Activated naive CD8-positive, alpha-beta T cell (primary cell): ENCODE measurements around the gene C20orf202.

Experiments used
- H3K27ac Mint-ChIP-seq: one replicate; pipeline ENCODE4 v1.8.0; 2021; ENCODE audit warnings: mixed read lengths
- H3K27me3 Mint-ChIP-seq: one replicate; pipeline ENCODE4 v1.8.0; 2021; ENCODE audit warnings: mixed read lengths
- H3K36me3 Mint-ChIP-seq: one replicate; pipeline ENCODE4 v1.8.0; 2021; ENCODE audit warnings: mixed read lengths
- H3K4me1 Mint-ChIP-seq: one replicate; pipeline ENCODE4 v1.8.0; 2021; ENCODE audit warnings: low read depth, mixed read lengths
- H3K4me3 Mint-ChIP-seq: one replicate; pipeline ENCODE4 v1.8.0; 2021; ENCODE audit warnings: mild to moderate bottlenecking, mixed read lengths
- H3K9me3 Mint-ChIP-seq: one replicate; pipeline ENCODE4 v1.8.0; 2021; ENCODE audit warnings: low read depth, mixed read lengths

The C20orf202 gene

GRCh38 chr20:1174787-1175186 lies 28.5 kb upstream of the C20orf202 start:
- no peaks in the 10 kb centered on the region for H3K9me3 Mint-ChIP-seq
- no peaks in the 10 kb centered on the region for H3K27me3 Mint-ChIP-seq
- H3K27ac Mint-ChIP-seq = no peak overlapping the region
- no peaks in the 10 kb centered on the region for H3K4me1 Mint-ChIP-seq
- H3K4me3 Mint-ChIP-seq = no peak overlapping the region
- H3K36me3 Mint-ChIP-seq = peaks cover 24% of the 10 kb centered on the region

GRCh38 chr20:1177680-1178079 lies 25.6 kb upstream of the C20orf202 start:
- H3K36me3 Mint-ChIP-seq = peaks cover 11% of the 10 kb centered on the region
- H3K27me3 Mint-ChIP-seq = peaks cover 1% of the 10 kb centered on the region
- no peaks in the 10 kb centered on the region for H3K4me1 Mint-ChIP-seq
- no peak overlapping the region for H3K4me3 Mint-ChIP-seq
- no peaks in the 10 kb centered on the region for H3K9me3 Mint-ChIP-seq
- H3K27ac Mint-ChIP-seq = no peak overlapping the region

DNA sequence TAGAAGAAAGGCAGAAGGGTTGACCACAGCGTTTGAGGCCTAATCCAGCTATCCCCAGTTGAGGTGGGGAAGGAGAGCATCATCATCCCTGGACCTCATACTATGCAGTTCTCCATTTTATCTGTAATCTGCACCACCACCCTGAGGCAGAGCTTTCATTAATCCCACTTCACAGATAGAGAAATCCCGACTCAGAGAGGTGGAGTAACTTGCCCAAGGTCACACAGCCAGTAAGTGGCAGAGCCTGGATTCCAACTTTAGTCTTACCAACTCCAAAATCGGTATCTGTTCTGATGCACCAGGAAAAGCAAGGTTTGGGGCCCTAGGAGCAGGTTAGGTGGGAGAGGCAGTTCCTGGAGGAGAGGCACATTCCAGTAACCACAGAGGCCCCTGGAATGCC lies 25.2 kb upstream of the C20orf202 start:
- Mint-ChIP-seq H3K4me3 (no peak overlapping the region), H3K36me3 (peaks cover 9% of the 10 kb centered on the region), H3K9me3 (no peaks in the 10 kb centered on the region), H3K27me3 (peaks cover 1% of the 10 kb centered on the region), H3K27ac (no peak overlapping the region), H3K4me1 (no peaks in the 10 kb centered on the region)

DNA sequence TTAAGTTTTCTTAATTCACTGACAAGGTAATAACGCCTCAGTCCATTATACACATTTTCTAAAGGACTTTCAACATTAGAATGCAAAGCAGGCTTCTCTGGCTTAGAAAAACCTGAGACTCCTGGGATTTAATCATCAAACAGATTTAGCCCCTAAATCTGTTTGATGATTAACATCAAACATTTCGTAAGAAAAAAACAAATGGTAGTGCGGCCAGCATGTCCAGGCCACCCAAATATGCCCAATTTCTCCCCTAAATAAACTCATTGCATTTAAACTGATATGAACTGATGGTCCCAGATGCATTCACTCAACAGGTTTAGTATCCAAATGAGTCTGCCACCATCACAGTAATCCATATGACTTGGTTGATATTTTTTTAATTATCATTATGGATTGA lies 24.6 kb upstream of the C20orf202 start:
- no peak overlapping the region for H3K27ac Mint-ChIP-seq
- H3K36me3 Mint-ChIP-seq = peaks cover 9% of the 10 kb centered on the region
- no peaks in the 10 kb centered on the region for H3K9me3 Mint-ChIP-seq
- peaks cover 3% of the 10 kb centered on the region for H3K27me3 Mint-ChIP-seq
- H3K4me3 Mint-ChIP-seq = no peak overlapping the region
- H3K4me1 Mint-ChIP-seq = no peaks in the 10 kb centered on the region

DNA sequence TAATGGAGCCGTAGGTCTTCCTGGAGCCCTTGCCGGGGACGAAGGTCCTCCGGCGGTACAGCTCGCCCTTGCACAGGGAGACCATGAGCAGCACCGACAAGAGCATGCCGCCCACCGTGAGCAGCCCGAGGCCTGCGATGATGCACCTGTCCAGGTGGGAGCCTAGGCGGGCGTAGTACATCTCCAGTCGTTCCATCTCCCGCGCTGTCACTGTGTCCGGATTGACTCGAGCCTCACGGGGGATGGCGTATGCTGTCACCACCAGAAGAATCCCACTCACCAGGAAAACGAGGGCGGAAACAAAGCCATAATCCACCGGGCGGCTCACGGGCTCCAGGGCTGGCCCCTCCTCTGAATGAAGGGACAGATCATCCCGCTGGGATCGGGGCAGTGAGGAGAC lies 22.3 kb upstream of the C20orf202 start:
- no peaks in the 10 kb centered on the region for H3K9me3 Mint-ChIP-seq
- peaks cover 4% of the 10 kb centered on the region for H3K36me3 Mint-ChIP-seq
- H3K27me3 Mint-ChIP-seq = peaks cover 12% of the 10 kb centered on the region
- no peak overlapping the region for H3K4me3 Mint-ChIP-seq
- peaks cover 7% of the 10 kb centered on the region for H3K4me1 Mint-ChIP-seq
- H3K27ac Mint-ChIP-seq = no peak overlapping the region

DNA sequence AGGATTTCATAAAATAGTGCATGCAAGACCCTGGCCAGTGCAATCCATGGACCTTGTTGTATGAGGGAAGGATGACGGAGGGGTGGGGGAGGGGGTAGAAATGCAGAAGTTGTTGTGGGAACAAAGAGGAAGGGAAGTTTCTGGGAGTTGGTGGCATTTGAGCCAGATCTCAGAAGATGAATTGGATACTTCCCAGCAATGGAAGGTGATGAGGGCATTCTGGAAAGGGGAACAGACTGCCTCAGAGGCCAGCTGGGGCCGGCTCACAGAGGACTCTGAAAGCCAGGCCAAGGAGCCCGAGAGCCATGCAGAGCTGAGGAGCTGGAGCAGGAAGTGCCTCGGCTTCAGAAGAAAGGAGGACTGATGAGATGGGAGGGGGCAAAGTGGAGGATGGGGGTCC lies 21.1 kb upstream of the C20orf202 start:
- Mint-ChIP-seq H3K36me3 (peaks cover under 1% of the 10 kb centered on the region), H3K27ac (no peak overlapping the region), H3K9me3 (no peaks in the 10 kb centered on the region), H3K4me1 (peaks cover 7% of the 10 kb centered on the region), H3K27me3 (peaks cover 12% of the 10 kb centered on the region), H3K4me3 (no peak overlapping the region)

GRCh38 chr20:1183153-1183552 lies 20.1 kb upstream of the C20orf202 start:
- Mint-ChIP-seq H3K4me3 (peak overlapping the region; percentile 39), H3K27ac (no peak overlapping the region), H3K4me1 (peaks cover 7% of the 10 kb centered on the region), H3K36me3 (no peaks in the 10 kb centered on the region), H3K9me3 (no peaks in the 10 kb centered on the region), H3K27me3 (peaks cover 12% of the 10 kb centered on the region)

GRCh38 chr20:1184260-1184637 lies 19.0 kb upstream of the C20orf202 start:
- Mint-ChIP-seq H3K27me3 (peaks cover 12% of the 10 kb centered on the region), H3K27ac (peak overlapping the region; percentile 11), H3K4me3 (peak overlapping the region; percentile 80), H3K9me3 (no peaks in the 10 kb centered on the region), H3K36me3 (no peaks in the 10 kb centered on the region), H3K4me1 (peaks cover 7% of the 10 kb centered on the region)

GRCh38 chr20:1184638-1185315 lies 18.5 kb upstream of the C20orf202 start, which contains the start of gene TMEM74B:
TSS of gene TMEM74B (minus strand) at chr20:1184981. CDS start at chr20:1183801, 1,180 bp downstream.
- H3K9me3 Mint-ChIP-seq = no peaks in the 10 kb centered on the region
- peaks cover 7% of the 10 kb centered on the region for H3K4me1 Mint-ChIP-seq
- H3K27ac Mint-ChIP-seq = peak within 1 kb of the TSS; percentile 11
- H3K4me3 Mint-ChIP-seq = peak within 1 kb of the TSS; percentile 81
- peaks cover 12% of the 10 kb centered on the region for H3K27me3 Mint-ChIP-seq
- no peaks in the 10 kb centered on the region for H3K36me3 Mint-ChIP-seq

DNA sequence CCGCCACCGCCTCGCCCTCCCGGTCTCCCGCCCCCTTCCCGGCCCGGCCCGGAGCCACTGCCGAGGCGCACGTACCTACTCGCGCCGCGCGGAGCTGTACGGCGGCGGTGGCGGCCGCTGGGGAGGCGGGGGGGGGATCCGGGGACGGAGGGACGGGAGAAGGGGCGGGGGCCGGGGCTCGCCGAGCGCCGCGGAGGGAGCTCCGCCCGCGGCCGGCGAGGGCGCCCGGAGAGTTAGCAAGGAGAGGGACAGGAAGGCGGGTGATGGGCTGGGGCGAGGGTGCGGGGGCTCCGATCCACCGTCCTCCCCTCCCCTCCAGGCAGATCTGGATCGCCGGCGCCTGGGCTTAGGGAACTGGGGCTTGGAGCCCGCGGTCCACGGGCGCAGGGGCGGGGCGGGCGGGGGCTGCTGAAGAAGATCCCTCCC lies 17.9 kb upstream of the C20orf202 start:
- Mint-ChIP-seq H3K4me1 (peaks cover 7% of the 10 kb centered on the region), H3K27ac (no peak overlapping the region), H3K4me3 (no peak overlapping the region), H3K27me3 (peaks cover 12% of the 10 kb centered on the region), H3K36me3 (no peaks in the 10 kb centered on the region), H3K9me3 (no peaks in the 10 kb centered on the region)

- no peaks in the 10 kb centered on the region for H3K9me3 Mint-ChIP-seq
- H3K36me3 Mint-ChIP-seq = no peaks in the 10 kb centered on the region
- H3K4me1 Mint-ChIP-seq = peaks cover 7% of the 10 kb centered on the region
- H3K27ac Mint-ChIP-seq = no peak overlapping the region
- H3K4me3 Mint-ChIP-seq = peak overlapping the region; percentile 81
- H3K27me3 Mint-ChIP-seq = peaks cover 12% of the 10 kb centered on the region
These were observed 17.4 kb upstream of the C20orf202 start for GRCh38 chr20:1185790-1186334.

- H3K27ac Mint-ChIP-seq = no peak overlapping the region
- H3K9me3 Mint-ChIP-seq = no peaks in the 10 kb centered on the region
- H3K27me3 Mint-ChIP-seq = peaks cover 12% of the 10 kb centered on the region
- H3K4me1 Mint-ChIP-seq = peaks cover 7% of the 10 kb centered on the region
- H3K36me3 Mint-ChIP-seq = no peaks in the 10 kb centered on the region
- peak overlapping the region; percentile 81 for H3K4me3 Mint-ChIP-seq
These were observed 16.8 kb upstream of the C20orf202 start for GRCh38 chr20:1186367-1186991.

DNA sequence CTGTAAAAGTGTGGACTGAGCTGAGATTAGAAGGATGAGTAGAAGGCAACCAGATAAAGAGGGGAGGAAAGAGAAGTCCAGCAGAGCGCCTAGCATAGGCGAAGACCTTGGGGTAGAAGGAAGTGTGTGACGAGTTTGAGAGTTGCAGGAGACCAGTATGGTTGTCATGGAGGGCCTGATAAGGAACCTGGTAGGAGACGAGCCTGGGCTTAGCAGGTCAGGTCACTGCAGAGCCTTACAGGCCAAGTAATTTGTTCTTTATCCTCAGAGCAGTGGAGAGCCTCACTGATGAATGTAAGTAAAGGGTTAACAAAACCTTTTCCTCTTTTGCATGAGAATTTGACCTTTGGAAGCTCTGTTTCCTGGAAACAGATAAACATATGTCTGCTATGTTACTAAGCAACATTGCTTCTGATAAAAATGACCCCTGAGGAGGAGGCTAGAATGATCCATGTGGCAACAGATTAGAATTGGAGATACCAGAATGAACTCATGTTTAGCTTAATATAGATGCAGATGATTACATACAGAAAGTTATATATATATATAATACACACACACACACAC lies 15.6 kb upstream of the C20orf202 start:
- H3K27me3 Mint-ChIP-seq = peaks cover 10% of the 10 kb centered on the region
- no peak overlapping the region for H3K4me3 Mint-ChIP-seq
- no peak overlapping the region for H3K27ac Mint-ChIP-seq
- peaks cover 7% of the 10 kb centered on the region for H3K4me1 Mint-ChIP-seq
- no peaks in the 10 kb centered on the region for H3K9me3 Mint-ChIP-seq
- no peaks in the 10 kb centered on the region for H3K36me3 Mint-ChIP-seq

DNA sequence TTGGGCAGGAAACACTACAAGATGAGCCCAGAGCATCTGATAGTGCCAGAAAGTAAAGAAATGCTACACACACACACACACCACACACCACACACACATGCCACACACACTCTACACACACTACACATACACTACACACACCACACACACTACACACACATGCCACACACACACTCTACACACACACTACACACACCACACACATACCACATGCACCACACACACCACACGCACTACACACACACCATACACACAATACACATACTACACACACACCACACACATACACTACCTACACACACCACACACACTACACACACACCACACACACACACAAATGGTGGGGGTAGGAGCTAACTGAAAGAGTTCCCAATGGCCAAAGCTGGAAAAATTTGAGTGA lies 14.9 kb upstream of the C20orf202 start:
- Mint-ChIP-seq H3K36me3 (no peaks in the 10 kb centered on the region), H3K27ac (no peak overlapping the region), H3K9me3 (no peaks in the 10 kb centered on the region), H3K4me1 (peaks cover 7% of the 10 kb centered on the region), H3K27me3 (peaks cover 10% of the 10 kb centered on the region), H3K4me3 (no peak overlapping the region)

DNA sequence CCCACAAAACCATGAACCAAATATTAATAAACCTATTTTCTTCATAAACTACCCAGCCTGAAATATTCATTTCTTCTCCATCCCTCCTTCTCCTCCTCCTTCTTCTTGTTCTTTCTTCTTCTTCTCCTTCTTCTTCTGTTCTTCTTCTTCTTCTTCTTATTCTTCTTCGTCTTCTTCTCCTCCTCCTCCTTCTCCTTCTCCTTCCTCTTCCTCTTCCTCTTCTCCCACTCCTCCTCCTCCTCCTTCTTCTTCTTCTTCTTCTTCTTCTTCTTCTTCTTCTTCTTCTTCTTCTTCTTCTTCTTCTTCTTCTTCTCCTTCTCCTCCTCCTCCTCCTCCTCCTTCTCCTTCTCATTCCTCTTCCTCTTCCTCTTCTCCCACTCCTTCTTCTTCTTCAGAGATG lies 13.4 kb upstream of the C20orf202 start:
- H3K27me3 Mint-ChIP-seq = no peaks in the 10 kb centered on the region
- no peak overlapping the region for H3K4me3 Mint-ChIP-seq

More for the DNA sequence above, 13.4 kb upstream of the C20orf202 start:
- no peaks in the 10 kb centered on the region for H3K9me3 Mint-ChIP-seq
- no peaks in the 10 kb centered on the region for H3K4me1 Mint-ChIP-seq
- no peak overlapping the region for H3K27ac Mint-ChIP-seq
- H3K36me3 Mint-ChIP-seq = no peaks in the 10 kb centered on the region
